ENCODE results near the gene EHHADH.

GRCh38 chr3:185290266-185290665 is 36.4 kb upstream of the EHHADH start:
- TF ChIP-seq CTCF (IDR thresholded peaks at IDR 0.05; ENCODE audit: low read depth, low read length): no peak
- TF ChIP-seq POLR2A (IDR thresholded peaks at IDR 0.05; ENCODE audit: extremely low read depth, insufficient read length): no peak
- TF ChIP-seq MYC (IDR thresholded peaks at IDR 0.05; ENCODE audit: low read depth, low read length): no peak
